ENCODE results near the gene LRFN4. TPM values are rescaled to one million over a fixed set of nuclear protein-coding genes. Genes with fewer than 3 reads are reported as not detected.

The LRFN4 gene
- total and polyA plus RNA-seq, 2 of the 13 experiments (the other 11 are each of a cell fraction or from before 2014, with no cell fraction given) = 1.3 to 6.8 TPM

DNA sequence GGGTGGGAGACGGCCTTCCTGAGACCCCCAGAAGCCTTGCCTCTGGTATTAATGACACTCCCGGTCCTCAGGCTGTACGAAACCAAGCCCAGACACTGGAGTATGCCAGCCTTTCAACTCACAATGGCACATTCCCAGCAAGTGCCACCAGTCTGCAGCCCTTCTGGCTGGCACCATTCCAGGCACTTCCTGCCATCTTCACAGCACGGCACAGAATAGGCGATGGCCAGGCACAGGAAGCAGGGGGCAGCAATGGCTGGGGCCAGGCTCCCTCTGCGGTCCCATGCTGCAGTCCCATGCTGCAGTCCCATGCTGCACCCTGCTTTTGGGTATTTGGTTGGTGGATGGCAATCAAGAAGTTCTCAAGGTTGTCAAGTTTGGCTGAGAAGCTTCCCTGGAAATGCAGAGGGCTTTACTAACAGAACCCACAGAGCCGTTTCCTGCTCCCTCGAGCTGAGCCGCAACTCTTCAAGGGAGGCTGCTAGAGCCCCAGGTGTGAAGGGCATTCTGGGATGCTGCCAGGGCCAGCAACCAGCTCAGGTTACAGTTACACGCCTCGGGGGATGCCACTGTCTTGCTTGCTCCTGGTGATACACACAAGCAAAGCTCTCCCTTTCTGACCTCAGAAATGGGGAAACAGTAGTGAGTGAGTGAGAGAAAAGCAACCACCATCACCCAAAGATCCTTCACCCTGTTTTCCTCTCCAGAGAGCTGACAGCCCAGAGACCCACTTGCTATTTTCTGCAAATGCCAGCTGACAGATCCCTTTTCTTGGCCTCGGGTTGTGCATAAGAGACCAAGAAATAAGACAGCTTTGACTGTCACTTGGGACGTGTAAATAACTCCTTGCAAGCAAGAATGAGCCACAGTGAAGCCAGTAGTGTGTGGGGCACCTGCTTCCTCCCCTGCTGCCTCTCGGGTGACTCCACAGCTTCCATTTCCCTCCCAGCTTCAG is 23.9 kb downstream of the LRFN4 start (continued):
- TF ChIP-seq NCOR1 (IDR thresholded peaks at IDR 0.05; ENCODE audit: borderline replicate concordance, low read length) = no peak
- no peak for TF ChIP-seq BORCS8-MEF2B (CRISPR knock-in tag; IDR thresholded peaks at IDR 0.05)
- no peak for TF ChIP-seq HES4 (CRISPR knock-in tag; IDR thresholded peaks at IDR 0.05; ENCODE audit: borderline replicate concordance)
- TF ChIP-seq FLYWCH1 (CRISPR knock-in tag; IDR thresholded peaks at IDR 0.05) = no peak
- TF ChIP-seq, protein P1, sequence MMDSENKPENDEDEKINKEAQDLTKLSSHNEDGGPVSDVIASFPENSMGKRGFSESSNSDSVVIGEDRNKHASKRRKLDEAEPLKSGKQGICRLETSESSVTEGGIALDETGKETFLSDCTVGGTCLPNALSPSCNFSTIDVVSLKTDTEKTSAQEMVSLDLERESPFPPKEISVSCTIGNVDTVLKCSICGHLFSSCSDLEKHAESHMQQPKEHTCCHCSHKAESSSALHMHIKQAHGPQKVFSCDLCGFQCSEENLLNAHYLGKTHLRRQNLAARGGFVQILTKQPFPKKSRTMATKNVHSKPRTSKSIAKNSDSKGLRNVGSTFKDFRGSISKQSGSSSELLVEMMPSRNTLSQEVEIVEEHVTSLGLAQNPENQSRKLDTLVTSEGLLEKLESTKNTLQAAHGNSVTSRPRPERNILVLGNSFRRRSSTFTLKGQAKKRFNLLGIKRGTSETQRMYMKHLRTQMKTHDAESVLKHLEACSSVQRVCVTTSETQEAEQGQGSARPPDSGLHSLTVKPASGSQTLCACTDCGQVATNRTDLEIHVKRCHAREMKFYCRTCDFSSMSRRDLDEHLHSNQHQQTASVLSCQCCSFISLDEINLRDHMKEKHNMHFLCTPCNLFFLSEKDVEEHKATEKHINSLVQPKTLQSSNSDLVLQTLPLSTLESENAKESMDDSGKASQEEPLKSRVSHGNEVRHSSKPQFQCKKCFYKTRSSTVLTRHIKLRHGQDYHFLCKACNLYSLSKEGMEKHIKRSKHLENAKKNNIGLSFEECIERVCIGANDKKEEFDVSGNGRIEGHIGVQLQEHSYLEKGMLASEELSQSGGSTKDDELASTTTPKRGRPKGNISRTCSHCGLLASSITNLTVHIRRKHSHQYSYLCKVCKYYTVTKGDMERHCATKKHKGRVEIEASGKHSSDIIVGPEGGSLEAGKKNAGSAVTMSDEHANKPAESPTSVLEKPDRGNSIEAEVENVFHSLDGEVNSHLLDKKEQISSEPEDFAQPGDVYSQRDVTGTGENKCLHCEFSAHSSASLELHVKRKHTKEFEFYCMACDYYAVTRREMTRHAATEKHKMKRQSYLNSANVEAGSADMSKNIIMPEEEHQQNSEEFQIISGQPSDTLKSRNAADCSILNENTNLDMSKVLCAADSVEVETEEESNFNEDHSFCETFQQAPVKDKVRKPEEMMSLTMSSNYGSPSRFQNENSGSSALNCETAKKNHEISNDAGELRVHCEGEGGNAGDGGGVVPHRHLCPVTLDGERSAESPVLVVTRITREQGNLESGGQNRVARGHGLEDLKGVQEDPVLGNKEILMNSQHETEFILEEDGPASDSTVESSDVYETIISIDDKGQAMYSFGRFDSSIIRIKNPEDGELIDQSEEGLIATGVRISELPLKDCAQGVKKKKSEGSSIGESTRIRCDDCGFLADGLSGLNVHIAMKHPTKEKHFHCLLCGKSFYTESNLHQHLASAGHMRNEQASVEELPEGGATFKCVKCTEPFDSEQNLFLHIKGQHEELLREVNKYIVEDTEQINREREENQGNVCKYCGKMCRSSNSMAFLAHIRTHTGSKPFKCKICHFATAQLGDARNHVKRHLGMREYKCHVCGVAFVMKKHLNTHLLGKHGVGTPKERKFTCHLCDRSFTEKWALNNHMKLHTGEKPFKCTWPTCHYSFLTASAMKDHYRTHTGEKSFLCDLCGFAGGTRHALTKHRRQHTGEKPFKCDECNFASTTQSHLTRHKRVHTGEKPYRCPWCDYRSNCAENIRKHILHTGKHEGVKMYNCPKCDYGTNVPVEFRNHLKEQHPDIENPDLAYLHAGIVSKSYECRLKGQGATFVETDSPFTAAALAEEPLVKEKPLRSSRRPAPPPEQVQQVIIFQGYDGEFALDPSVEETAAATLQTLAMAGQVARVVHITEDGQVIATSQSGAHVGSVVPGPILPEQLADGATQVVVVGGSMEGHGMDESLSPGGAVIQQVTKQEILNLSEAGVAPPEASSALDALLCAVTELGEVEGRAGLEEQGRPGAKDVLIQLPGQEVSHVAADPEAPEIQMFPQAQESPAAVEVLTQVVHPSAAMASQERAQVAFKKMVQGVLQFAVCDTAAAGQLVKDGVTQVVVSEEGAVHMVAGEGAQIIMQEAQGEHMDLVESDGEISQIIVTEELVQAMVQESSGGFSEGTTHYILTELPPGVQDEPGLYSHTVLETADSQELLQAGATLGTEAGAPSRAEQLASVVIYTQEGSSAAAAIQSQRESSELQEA (CRISPR knock-in tag; IDR thresholded peaks at IDR 0.05; ENCODE audit: not compliant biosample characterization) = no peak
- TF ChIP-seq, protein P2, sequence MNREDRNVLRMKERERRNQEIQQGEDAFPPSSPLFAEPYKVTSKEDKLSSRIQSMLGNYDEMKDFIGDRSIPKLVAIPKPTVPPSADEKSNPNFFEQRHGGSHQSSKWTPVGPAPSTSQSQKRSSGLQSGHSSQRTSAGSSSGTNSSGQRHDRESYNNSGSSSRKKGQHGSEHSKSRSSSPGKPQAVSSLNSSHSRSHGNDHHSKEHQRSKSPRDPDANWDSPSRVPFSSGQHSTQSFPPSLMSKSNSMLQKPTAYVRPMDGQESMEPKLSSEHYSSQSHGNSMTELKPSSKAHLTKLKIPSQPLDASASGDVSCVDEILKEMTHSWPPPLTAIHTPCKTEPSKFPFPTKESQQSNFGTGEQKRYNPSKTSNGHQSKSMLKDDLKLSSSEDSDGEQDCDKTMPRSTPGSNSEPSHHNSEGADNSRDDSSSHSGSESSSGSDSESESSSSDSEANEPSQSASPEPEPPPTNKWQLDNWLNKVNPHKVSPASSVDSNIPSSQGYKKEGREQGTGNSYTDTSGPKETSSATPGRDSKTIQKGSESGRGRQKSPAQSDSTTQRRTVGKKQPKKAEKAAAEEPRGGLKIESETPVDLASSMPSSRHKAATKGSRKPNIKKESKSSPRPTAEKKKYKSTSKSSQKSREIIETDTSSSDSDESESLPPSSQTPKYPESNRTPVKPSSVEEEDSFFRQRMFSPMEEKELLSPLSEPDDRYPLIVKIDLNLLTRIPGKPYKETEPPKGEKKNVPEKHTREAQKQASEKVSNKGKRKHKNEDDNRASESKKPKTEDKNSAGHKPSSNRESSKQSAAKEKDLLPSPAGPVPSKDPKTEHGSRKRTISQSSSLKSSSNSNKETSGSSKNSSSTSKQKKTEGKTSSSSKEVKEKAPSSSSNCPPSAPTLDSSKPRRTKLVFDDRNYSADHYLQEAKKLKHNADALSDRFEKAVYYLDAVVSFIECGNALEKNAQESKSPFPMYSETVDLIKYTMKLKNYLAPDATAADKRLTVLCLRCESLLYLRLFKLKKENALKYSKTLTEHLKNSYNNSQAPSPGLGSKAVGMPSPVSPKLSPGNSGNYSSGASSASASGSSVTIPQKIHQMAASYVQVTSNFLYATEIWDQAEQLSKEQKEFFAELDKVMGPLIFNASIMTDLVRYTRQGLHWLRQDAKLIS (CRISPR knock-in tag; IDR thresholded peaks at IDR 0.05) = no peak
- TF ChIP-seq, protein P3, sequence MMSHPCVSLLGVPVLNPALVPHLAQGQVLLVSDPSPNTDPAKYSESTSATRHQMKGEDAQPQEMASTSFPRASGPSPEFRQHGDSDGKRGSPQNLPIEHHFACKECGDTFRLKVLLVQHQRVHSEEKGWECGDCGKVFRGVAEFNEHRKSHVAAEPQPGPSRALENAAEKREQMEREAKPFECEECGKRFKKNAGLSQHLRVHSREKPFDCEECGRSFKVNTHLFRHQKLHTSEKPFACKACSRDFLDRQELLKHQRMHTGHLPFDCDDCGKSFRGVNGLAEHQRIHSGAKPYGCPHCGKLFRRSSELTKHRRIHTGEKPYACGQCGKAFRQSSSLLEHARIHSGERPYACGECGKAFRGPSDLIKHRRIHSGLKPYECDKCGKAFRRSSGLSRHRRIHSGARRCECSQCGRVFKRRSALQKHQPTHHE (CRISPR knock-in tag; IDR thresholded peaks at IDR 0.05; ENCODE audit: borderline replicate concordance) = no peak
